Pancreas (tissue), 10 donors: ENCODE data around the gene KPNA1. TPM values are rescaled to one million over a fixed set of nuclear protein-coding genes. Genes with fewer than 3 reads are reported as not detected.

Experiments used
- ATAC-seq, 4 donors: fragments of 200-7000 bp; cut with Tn5 transposase; one replicate each; pipeline versions ENCODE4 v1.8.0 to v1.9.1; 2020; ENCODE audit warnings: mild to moderate bottlenecking in 4 of 4, moderate library complexity in 4 of 4
- DNase-seq, 6 donors: peaks; one replicate each; pipeline ENCODE4 v3.0.0-alpha.2; 2020
- FAIRE-seq: peaks from 2 replicates; lab custom pipeline; 2012; peaks lifted over from hg19 to GRCh38; lab: Jason Lieb, UNC
- H3K27ac ChIP-seq, 4 donors: fragments of 200-600 bp; sonication (generic); 1 replicate in 3 of 4; 2 replicates in 1 of 4; pipeline versions ENCODE4 v1.5.0 to v1.8.0; 2020
- H3K27me3 ChIP-seq, 4 donors: fragments of 200-600 bp; one replicate each; pipeline ENCODE4 v1.8.0; 2021
- H3K36me3 ChIP-seq, 3 donors: fragments of 200-600 bp; sonication (generic) in 1 of 3; one replicate each; pipeline versions ENCODE4 v1.5.0 to v1.8.0; 2020 to 2021
- H3K4me1 ChIP-seq, 3 donors: fragments of 200-600 bp; one replicate each; pipeline ENCODE4 v1.8.0; 2021
- H3K4me3 ChIP-seq, 4 donors: fragments of 200-600 bp; sonication (generic) in 2 of 4; one replicate each; pipeline versions ENCODE4 v1.5.0 to v1.8.0; 2020 to 2021
- H3K9me3 ChIP-seq, 4 donors: fragments of 200-600 bp; one replicate each; pipeline ENCODE4 v1.8.0; 2021
- CTCF ChIP-seq, 4 donors: fragments of 200-600 bp; sonication (generic) in 3 of 4; IDR thresholded peaks; one replicate each; pipeline versions ENCODE4 v1.5.0 to v1.8.0; 2021; ENCODE audit warnings: antibody characterized with exemption in 4 of 4
- WGBS, 2 donors: extraction: QIAGEN DNeasy Blood & Tissue Kit; methylation state at CpG; one replicate each; pipeline ENCODE4 v1.1.7; 2013; 5-methylcytosine and 5-hydroxymethylcytosine counted together
- intact Hi-C, 3 donors: fragments of 100-400 bp; cut with DNase I; formaldehyde crosslinking; loops; one replicate each; pipeline versions ENCODE4 v1.11.1 to v1.14.2; 2022
- polyA plus RNA-seq, 2 donors: library from polyadenylated mRNA; stranded (reverse); fragments of 200-250 nt; gene quantifications; one replicate each; pipeline ENCODE4 v1.2.3, GENCODE V29; 2013
- total RNA-seq, 6 donors: library from RNA; stranded (reverse); fragmentation: NEBNext Ultra II Directional in 4 of 6; extraction: Animal tissue kit (Norgen Biotek cat#: 25700) in 4 of 6; gene quantifications; one replicate each; pipeline versions ENCODE4 v1.2.1 to v1.2.4, GENCODE V29; 2021 to 2023
- donor health status: healthy with polysubstance abuse.
- donor health status: DM: no; HTN: no; CAD: no; lungs with moderate emphysema.
- donor health status: DM: no; HTN: no; CAD: no.
- donor health status: control.
- donor health status: control.
- donor health status: Bipolar disorder and iron deficiency.
- donor health status: DM: yes; HTN: yes; CAD: no.
- donor health status: DM: no; HTN: no; CAD: no.
- donor health status: DM: no; HTN: no; CAD: no.
- donor health status: DM: yes; HTN: yes; CAD: no.

Gene KPNA1
- total and polyA plus RNA-seq, 8 donors = 5.7 to 35.1 (median 21.8) TPM

- DNase-seq = no peak
- no peak for TF ChIP-seq CTCF (IDR thresholded peaks at IDR 0.05)
- H3K27me3 ChIP-seq = no peaks in the 10 kb centered on the region
- H3K4me1 ChIP-seq = no peaks in the 10 kb centered on the region
- no peaks in the 10 kb centered on the region for H3K9me3 ChIP-seq
- no peak overlapping the region for H3K27ac ChIP-seq
- ATAC-seq = no peak
- 61 to 74% methylated on average over 2 of the region's 2 CpGs for WGBS, 2 donors
- no peaks in the 10 kb centered on the region for H3K36me3 ChIP-seq
- H3K4me3 ChIP-seq = no peak overlapping the region
- intact Hi-C loops = no loop called here
- FAIRE-seq = no peak
Measured at GRCh38 chr3:122476532-122476931, 38.2 kb downstream of the KPNA1 start.

GRCh38 chr3:122475316-122475715 lies 39.4 kb downstream of the KPNA1 start:
- FAIRE-seq (peak; percentile 54), DNase-seq (no peak), ATAC-seq (no peak)
- intact Hi-C loops = no loop called here
- no peaks in the 10 kb centered on the region for H3K36me3 ChIP-seq
- H3K9me3 ChIP-seq = no peaks in the 10 kb centered on the region
- H3K27ac ChIP-seq = no peak overlapping the region
- TF ChIP-seq CTCF (IDR thresholded peaks at IDR 0.05) = no peak
- no peak overlapping the region for H3K4me3 ChIP-seq
- WGBS, 2 donors = 97 to 99% methylated on average over 2 of the region's 2 CpGs
- H3K27me3 ChIP-seq = no peaks in the 10 kb centered on the region
- no peaks in the 10 kb centered on the region for H3K4me1 ChIP-seq

- 58 to 65% methylated on average over 1 of the region's 1 CpG for WGBS, 2 donors
- Histone ChIP-seq H3K4me3 (no peak overlapping the region), H3K27me3 (no peaks in the 10 kb centered on the region), H3K9me3 (no peaks in the 10 kb centered on the region), H3K36me3 (peaks cover 0 to 5% (median 0%) of the 10 kb centered on the region in 3 donors), H3K27ac (no peak overlapping the region), H3K4me1 (peaks cover 0 to 12% (median 10%) of the 10 kb centered on the region in 3 donors)
- ATAC-seq (no peak), FAIRE-seq (no peak), DNase-seq (no peak)
- intact Hi-C loops = no loop called here
- no peak for TF ChIP-seq CTCF (IDR thresholded peaks at IDR 0.05)
Measured at GRCh38 chr3:122469659-122470058, 45.1 kb downstream of the KPNA1 start.

GRCh38 chr3:122468896-122469533 lies 45.7 kb downstream of the KPNA1 start:
- Histone ChIP-seq H3K4me3 (no peak overlapping the region), H3K27me3 (no peaks in the 10 kb centered on the region), H3K36me3 (peaks cover 0 to 5% (median 0%) of the 10 kb centered on the region in 3 donors), H3K27ac (no peak overlapping the region), H3K9me3 (no peaks in the 10 kb centered on the region), H3K4me1 (peaks cover 0 to 12% (median 10%) of the 10 kb centered on the region in 3 donors)
- DNase-seq (no peak), ATAC-seq (no peak), FAIRE-seq (no peak)
- WGBS, 2 donors = 54 to 55% methylated on average over 3 of the region's 3 CpGs
- no peak for TF ChIP-seq CTCF (IDR thresholded peaks at IDR 0.05)
- intact Hi-C loops = no loop called here

GRCh38 chr3:122466701-122467240 lies 48.0 kb downstream of the KPNA1 start:
- FAIRE-seq (no peak), ATAC-seq (no peak), DNase-seq (no peak)
- no peak for TF ChIP-seq CTCF (IDR thresholded peaks at IDR 0.05)
- Histone ChIP-seq H3K9me3 (no peaks in the 10 kb centered on the region), H3K4me1 (peaks cover 0 to 12% (median 10%) of the 10 kb centered on the region in 3 donors), H3K27ac (no peak overlapping the region), H3K4me3 (no peak overlapping the region), H3K36me3 (peaks cover 0 to 8% (median 5%) of the 10 kb centered on the region in 3 donors), H3K27me3 (no peaks in the 10 kb centered on the region)
- intact Hi-C loops = no loop called here
- WGBS, 2 donors = 97 to 100% methylated on average over 3 of the region's 3 CpGs
